ENCODE data around the gene ACTR1A.

The ACTR1A gene

DNA sequence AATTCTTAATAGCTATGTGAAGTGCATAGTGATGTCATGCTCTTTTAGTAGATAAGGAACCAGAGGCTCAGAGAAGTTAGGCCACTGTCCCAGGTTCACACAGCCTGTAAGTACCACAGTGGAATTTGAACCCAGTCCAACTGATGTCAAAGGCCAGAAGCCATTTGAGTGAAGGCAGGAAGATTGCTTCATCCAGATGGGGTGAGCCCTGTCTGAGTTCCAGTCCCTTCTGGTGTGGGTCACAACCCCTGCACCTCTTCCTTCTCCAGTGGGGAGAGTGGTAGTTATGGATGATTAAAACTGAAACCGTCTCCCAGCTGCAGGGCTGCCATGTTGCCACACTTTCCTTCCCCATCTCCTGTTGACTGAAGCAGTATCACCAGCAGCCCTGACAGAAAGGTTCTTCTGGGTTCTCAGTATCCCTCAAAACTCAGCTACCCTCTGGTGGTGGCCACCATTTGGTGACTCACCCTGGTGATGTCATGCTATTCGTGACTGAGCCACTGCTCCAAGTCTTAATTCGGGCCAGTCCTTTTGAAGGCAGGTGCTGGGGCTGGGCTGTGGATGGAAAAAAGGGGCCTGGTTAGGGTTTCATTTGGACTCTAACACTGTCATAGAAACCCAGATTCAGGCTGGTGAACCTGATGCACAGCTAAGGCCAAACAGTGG is 49.7 kb downstream of the ACTR1A start:
- peak; percentile 69 for DNase-seq

GRCh38 chr10:102451105-102451969 is 51.2 kb downstream of the ACTR1A start, which contains the start of gene C10orf95:
Gene C10orf95, minus strand, starts transcription at chr10:102451543. Its CDS starts 450 bp downstream, at chr10:102451093.
- DNase-seq: no peak

- DNase-seq: peak; percentile 82
Observed at GRCh38 chr10:102450374-102451104, 52.0 kb downstream of the ACTR1A start.

DNA sequence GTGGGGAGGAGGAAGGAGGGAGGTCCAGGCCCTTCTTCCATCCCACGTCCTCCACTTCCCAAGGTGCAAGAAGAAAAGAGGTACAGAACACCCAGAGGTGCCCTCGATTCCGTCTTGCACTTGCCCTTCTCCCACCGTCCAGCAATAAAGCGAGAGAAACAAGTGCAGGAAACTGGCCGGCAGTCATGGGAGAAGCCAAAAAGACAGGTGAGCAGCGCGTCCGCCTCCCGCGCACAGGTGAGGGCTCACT is 52.5 kb downstream of the ACTR1A start:
- no peak for DNase-seq

DNA sequence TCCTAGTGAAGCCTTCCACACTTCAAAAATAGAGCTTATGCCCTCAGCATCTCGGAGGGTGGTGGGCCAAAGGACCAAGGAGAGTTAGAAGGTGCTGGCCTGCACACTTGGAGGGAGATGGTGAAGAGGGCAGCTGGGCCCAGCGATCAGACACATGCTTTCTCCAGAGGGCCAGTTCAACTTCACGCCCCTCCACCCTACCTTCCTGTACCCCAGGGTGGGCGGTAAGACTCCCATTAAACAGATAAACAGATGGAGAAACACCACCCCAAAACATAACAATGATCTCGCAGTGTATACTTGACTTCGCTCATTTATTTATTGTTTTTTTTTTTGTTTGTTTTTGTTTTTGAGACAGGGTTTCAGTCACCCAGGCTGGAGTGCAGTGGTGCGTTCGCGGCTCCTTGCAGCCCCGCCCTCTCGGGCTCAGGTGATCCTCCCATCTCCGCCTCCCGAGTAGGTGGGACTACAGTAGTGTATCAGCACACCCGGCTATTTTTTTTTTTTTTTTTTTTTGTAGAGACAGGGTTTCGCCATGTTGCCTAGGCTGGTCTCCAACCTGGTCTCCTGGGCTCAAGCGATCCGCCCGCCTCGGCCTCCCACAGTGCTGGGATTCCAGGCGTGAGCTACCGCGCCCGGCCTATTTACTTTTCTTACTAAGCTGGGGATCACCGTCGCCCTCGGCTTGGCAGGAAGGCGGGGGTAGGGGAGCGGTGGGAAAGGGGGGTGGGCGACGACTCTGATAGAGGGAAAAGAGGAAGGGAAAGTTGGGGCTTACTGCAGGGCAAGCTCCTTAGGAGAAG is 53.0 kb downstream of the ACTR1A start:
- peak; percentile 87 for DNase-seq

GRCh38 chr10:102444851-102445250 is 57.7 kb downstream of the ACTR1A start:
- no peak for DNase-seq

GRCh38 chr10:102438374-102438773 is 64.1 kb downstream of the ACTR1A start:
- DNase-seq: no peak

DNA sequence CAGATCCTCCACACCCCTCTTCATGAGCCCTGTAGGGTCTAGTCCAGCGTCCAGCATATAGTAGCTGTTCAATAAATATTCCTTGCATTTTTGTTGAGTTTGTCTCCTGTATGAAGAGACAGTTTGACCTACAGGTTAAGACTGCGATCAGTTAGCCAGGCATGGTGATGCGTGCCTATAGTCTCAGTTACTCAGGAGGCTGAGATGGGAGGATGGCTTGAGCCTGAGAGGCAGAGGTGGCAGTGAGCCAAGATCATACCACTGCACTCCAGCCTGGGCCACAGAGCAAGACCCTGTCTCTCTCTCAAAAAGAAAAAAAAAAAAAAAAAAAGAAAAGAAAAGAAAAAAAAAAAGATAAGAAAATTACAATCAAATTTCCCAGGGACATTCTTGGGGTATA is 65.0 kb downstream of the ACTR1A start:
- DNase-seq: no peak

GRCh38 chr10:102436312-102436711 is 66.2 kb downstream of the ACTR1A start:
- no peak for DNase-seq

- DNase-seq: peak; percentile 50
Observed at GRCh38 chr10:102435529-102436233, 66.8 kb downstream of the ACTR1A start.

GRCh38 chr10:102435133-102435497 is 67.4 kb downstream of the ACTR1A start:
- DNase-seq: no peak

DNA sequence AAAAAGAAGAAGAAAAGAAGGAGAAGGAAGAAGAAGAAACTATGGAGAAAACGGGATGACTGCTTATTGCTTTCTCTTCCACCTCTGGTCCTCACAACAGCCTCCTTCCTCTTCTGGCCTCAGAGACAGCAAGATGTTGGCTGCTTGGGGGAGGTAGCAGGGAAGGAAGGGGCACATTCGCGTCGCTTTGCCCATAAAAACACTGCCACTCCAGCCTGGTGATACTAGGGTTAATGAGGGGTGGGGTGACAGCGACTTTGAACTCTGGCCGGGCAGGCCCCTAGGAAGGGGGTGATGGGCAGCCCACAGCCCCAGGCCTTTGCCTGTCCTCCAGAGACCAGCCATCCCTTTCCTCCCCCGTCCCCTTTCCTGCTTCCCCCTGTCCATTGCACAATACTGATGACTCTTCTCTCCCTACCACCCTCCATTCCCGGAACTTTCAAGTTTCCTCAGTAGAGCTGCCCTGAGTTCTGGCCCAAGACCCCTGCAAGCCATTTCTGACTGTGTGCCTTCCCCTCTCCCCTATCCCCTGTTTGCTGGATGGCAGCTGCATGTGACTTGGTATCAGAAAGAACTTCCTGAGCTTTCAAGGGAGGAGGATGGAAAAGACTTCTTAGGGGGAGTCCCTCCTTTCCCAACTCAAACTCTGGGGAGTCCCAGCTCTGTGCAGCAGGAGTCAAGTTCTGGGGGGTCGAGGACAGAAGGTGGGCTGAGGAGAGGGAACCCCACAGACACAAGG is 67.9 kb downstream of the ACTR1A start:
- DNase-seq: no peak

DNA sequence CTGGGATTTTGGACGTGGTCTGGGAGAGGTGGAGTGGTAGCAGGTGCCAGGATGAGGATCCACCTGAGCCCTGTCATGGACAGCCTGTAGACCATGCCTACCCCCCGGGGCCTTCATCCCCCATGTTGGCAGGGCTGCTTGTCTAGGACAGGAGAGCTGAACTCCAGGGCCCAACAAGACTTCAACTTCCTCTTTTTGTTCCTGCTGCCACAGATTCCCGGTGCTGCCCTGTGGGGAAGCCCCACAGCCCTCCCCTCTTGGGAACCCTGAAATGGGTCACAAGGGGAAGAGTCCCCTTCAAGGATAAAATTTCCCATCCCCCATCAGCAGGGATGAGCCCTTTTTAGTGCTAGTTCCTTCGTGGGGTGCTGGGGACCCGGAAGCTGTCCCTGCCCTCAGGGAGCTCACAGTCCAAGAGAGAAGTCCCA is 68.9 kb downstream of the ACTR1A start:
- no peak for DNase-seq

DNA sequence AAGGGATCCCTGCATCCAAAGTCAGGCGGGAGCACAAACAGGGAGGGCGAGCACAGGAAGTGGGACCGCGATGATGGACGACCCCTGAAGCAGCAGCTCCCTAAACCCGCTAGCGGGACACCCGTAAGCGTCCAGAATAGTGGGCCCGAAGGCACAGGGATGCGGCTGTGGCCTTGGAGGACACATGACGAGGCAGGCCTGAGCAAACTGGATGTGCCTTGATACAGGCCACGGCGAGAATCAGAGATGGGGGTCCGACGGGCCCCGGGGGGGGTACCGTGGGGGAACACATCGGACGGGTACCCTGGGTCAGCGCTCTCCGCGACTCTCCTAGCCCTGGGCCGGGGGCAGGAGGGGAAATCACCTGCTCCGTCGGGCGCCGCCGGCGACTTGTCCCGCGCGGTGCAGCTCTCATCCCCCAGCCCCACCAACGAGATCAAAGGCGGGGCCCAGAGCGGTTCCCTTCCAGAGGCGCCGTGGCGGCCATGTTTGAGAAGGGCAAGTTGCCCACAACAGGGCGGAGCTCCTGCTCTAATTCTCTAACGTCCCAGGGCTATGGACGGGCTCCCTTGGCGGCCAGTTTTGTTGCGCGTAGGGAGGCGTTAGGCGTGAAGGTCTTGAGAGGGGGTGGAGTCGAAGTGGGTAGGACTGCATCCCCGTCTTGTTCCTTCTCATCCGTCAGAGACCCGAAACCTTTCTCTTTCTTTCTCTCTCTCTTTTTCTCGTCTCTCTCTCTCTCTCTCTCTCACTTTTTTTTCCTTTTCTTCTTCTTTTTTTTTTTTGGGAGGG is 70.2 kb downstream of the ACTR1A start, which contains the start of gene CUEDC2:
CUEDC2 (minus strand) TSS at position 413 of the 789 bp plus-strand sequence. CDS start 7,386 bp downstream, outside the sequence.
- DNase-seq: peak; percentile 93

- no peak for DNase-seq
Observed at GRCh38 chr10:102431452-102432124, 70.9 kb downstream of the ACTR1A start.

- DNase-seq: no peak
Observed at GRCh38 chr10:102429468-102429867, 73.0 kb downstream of the ACTR1A start.

Measured in stimulated activated naive CD4-positive, alpha-beta T cell treated with Interleukin-2 at 50 U/mL for 16 hours (primary cell).